ENCODE data around the gene DUSP22.

Gene DUSP22

GRCh38 chr6:257031-257725, 35.1 kb upstream of the DUSP22 start:
- Histone ChIP-seq H3K9ac (ENCODE audit: low read length) (no peak overlapping the region), H3K4me3 (ENCODE audit: low read depth, low read length) (no peak overlapping the region), H3K4me1 (ENCODE audit: control insufficient read depth, insufficient read depth, low read length) (no peaks in the 10 kb centered on the region), H3K27ac (ENCODE audit: low read depth, low read length) (no peak overlapping the region), H3K36me3 (ENCODE audit: control insufficient read depth, insufficient read depth, low read length) (no peaks in the 10 kb centered on the region), H3K27me3 (ENCODE audit: control insufficient read depth, insufficient read depth, low read length) (no peaks in the 10 kb centered on the region), H3K9me3 (ENCODE audit: control insufficient read depth, insufficient read depth, low read depth, low read length) (peaks cover 5% of the 10 kb centered on the region; the same call in 1 of the 2 replicates)

- Histone ChIP-seq H3K27ac (ENCODE audit: low read depth, low read length) (no peak overlapping the region), H3K4me3 (ENCODE audit: low read depth, low read length) (no peak overlapping the region), H3K4me1 (ENCODE audit: control insufficient read depth, insufficient read depth, low read length) (no peaks in the 10 kb centered on the region), H3K9me3 (ENCODE audit: control insufficient read depth, insufficient read depth, low read depth, low read length) (peaks cover 5% of the 10 kb centered on the region; the same call in 1 of the 2 replicates), H3K27me3 (ENCODE audit: control insufficient read depth, insufficient read depth, low read length) (no peaks in the 10 kb centered on the region), H3K36me3 (ENCODE audit: control insufficient read depth, insufficient read depth, low read length) (no peaks in the 10 kb centered on the region), H3K9ac (ENCODE audit: low read length) (no peak overlapping the region)
Measured at GRCh38 chr6:257774-258173, 34.5 kb upstream of the DUSP22 start.

GRCh38 chr6:259316-259715, 33.0 kb upstream of the DUSP22 start:
- no peak overlapping the region for H3K27ac ChIP-seq (ENCODE audit: low read depth, low read length)
- H3K4me3 ChIP-seq (ENCODE audit: low read depth, low read length) = no peak overlapping the region
- no peaks in the 10 kb centered on the region for H3K36me3 ChIP-seq (ENCODE audit: control insufficient read depth, insufficient read depth, low read length)
- H3K9me3 ChIP-seq (ENCODE audit: control insufficient read depth, insufficient read depth, low read depth, low read length) = peaks cover 5% of the 10 kb centered on the region; the same call in 1 of the 2 replicates
- H3K9ac ChIP-seq (ENCODE audit: low read length) = no peak overlapping the region
- no peaks in the 10 kb centered on the region for H3K4me1 ChIP-seq (ENCODE audit: control insufficient read depth, insufficient read depth, low read length)
- no peaks in the 10 kb centered on the region for H3K27me3 ChIP-seq (ENCODE audit: control insufficient read depth, insufficient read depth, low read length)

- peaks cover 5% of the 10 kb centered on the region; the same call in 1 of the 2 replicates for H3K9me3 ChIP-seq (ENCODE audit: control insufficient read depth, insufficient read depth, low read depth, low read length)
- H3K36me3 ChIP-seq (ENCODE audit: control insufficient read depth, insufficient read depth, low read length) = no peaks in the 10 kb centered on the region
- no peaks in the 10 kb centered on the region for H3K4me1 ChIP-seq (ENCODE audit: control insufficient read depth, insufficient read depth, low read length)
- H3K27me3 ChIP-seq (ENCODE audit: control insufficient read depth, insufficient read depth, low read length) = no peaks in the 10 kb centered on the region
- H3K27ac ChIP-seq (ENCODE audit: low read depth, low read length) = no peak overlapping the region
- H3K4me3 ChIP-seq (ENCODE audit: low read depth, low read length) = no peak overlapping the region
- no peak overlapping the region for H3K9ac ChIP-seq (ENCODE audit: low read length)
Measured at GRCh38 chr6:259901-260508, 32.3 kb upstream of the DUSP22 start.

- Histone ChIP-seq H3K36me3 (ENCODE audit: control insufficient read depth, insufficient read depth, low read length) (no peaks in the 10 kb centered on the region), H3K27ac (ENCODE audit: low read depth, low read length) (no peak overlapping the region), H3K9me3 (ENCODE audit: control insufficient read depth, insufficient read depth, low read depth, low read length) (no peaks in the 10 kb centered on the region; the same call in 1 of the 2 replicates), H3K4me1 (ENCODE audit: control insufficient read depth, insufficient read depth, low read length) (no peaks in the 10 kb centered on the region), H3K9ac (ENCODE audit: low read length) (no peak overlapping the region), H3K27me3 (ENCODE audit: control insufficient read depth, insufficient read depth, low read length) (no peaks in the 10 kb centered on the region), H3K4me3 (ENCODE audit: low read depth, low read length) (no peak overlapping the region)
Measured at GRCh38 chr6:264626-265025, 27.7 kb upstream of the DUSP22 start.

- Histone ChIP-seq H3K4me1 (ENCODE audit: control insufficient read depth, insufficient read depth, low read length) (no peaks in the 10 kb centered on the region), H3K9ac (ENCODE audit: low read length) (no peak overlapping the region), H3K4me3 (ENCODE audit: low read depth, low read length) (no peak overlapping the region), H3K27me3 (ENCODE audit: control insufficient read depth, insufficient read depth, low read length) (no peaks in the 10 kb centered on the region), H3K9me3 (ENCODE audit: control insufficient read depth, insufficient read depth, low read depth, low read length) (no peaks in the 10 kb centered on the region; the same call in 1 of the 2 replicates), H3K36me3 (ENCODE audit: control insufficient read depth, insufficient read depth, low read length) (no peaks in the 10 kb centered on the region), H3K27ac (ENCODE audit: low read depth, low read length) (no peak overlapping the region)
Measured at GRCh38 chr6:268394-268935, 23.8 kb upstream of the DUSP22 start.

GRCh38 chr6:273551-274058, 18.7 kb upstream of the DUSP22 start:
- no peaks in the 10 kb centered on the region for H3K36me3 ChIP-seq (ENCODE audit: control insufficient read depth, insufficient read depth, low read length)
- H3K4me1 ChIP-seq (ENCODE audit: control insufficient read depth, insufficient read depth, low read length) = no peaks in the 10 kb centered on the region
- no peaks in the 10 kb centered on the region for H3K27me3 ChIP-seq (ENCODE audit: control insufficient read depth, insufficient read depth, low read length)
- H3K4me3 ChIP-seq (ENCODE audit: low read depth, low read length) = no peak overlapping the region
- H3K9me3 ChIP-seq (ENCODE audit: control insufficient read depth, insufficient read depth, low read depth, low read length) = no peaks in the 10 kb centered on the region; the same call in 1 of the 2 replicates
- H3K27ac ChIP-seq (ENCODE audit: low read depth, low read length) = no peak overlapping the region
- H3K9ac ChIP-seq (ENCODE audit: low read length) = no peak overlapping the region

- Histone ChIP-seq H3K9me3 (ENCODE audit: control insufficient read depth, insufficient read depth, low read depth, low read length) (peaks cover 6% of the 10 kb centered on the region; the same call in 1 of the 2 replicates), H3K4me3 (ENCODE audit: low read depth, low read length) (no peak overlapping the region), H3K9ac (ENCODE audit: low read length) (no peak overlapping the region), H3K36me3 (ENCODE audit: control insufficient read depth, insufficient read depth, low read length) (no peaks in the 10 kb centered on the region), H3K4me1 (ENCODE audit: control insufficient read depth, insufficient read depth, low read length) (no peaks in the 10 kb centered on the region), H3K27ac (ENCODE audit: low read depth, low read length) (no peak overlapping the region), H3K27me3 (ENCODE audit: control insufficient read depth, insufficient read depth, low read length) (no peaks in the 10 kb centered on the region)
Measured at GRCh38 chr6:277746-278145, 14.5 kb upstream of the DUSP22 start.

- no peak overlapping the region for H3K27ac ChIP-seq (ENCODE audit: low read depth, low read length)
- H3K27me3 ChIP-seq (ENCODE audit: control insufficient read depth, insufficient read depth, low read length) = no peaks in the 10 kb centered on the region
- no peak overlapping the region for H3K9ac ChIP-seq (ENCODE audit: low read length)
- no peak overlapping the region for H3K4me3 ChIP-seq (ENCODE audit: low read depth, low read length)
- H3K36me3 ChIP-seq (ENCODE audit: control insufficient read depth, insufficient read depth, low read length) = no peaks in the 10 kb centered on the region
- peaks cover 9% of the 10 kb centered on the region; the same call in 1 of the 2 replicates for H3K9me3 ChIP-seq (ENCODE audit: control insufficient read depth, insufficient read depth, low read depth, low read length)
- H3K4me1 ChIP-seq (ENCODE audit: control insufficient read depth, insufficient read depth, low read length) = no peaks in the 10 kb centered on the region
Measured at GRCh38 chr6:278494-278893, 13.8 kb upstream of the DUSP22 start.

GRCh38 chr6:279341-280029, 12.8 kb upstream of the DUSP22 start:
- Histone ChIP-seq H3K9me3 (ENCODE audit: control insufficient read depth, insufficient read depth, low read depth, low read length) (peaks cover 9% of the 10 kb centered on the region; the same call in 1 of the 2 replicates), H3K9ac (ENCODE audit: low read length) (no peak overlapping the region), H3K27ac (ENCODE audit: low read depth, low read length) (no peak overlapping the region), H3K4me3 (ENCODE audit: low read depth, low read length) (no peak overlapping the region), H3K36me3 (ENCODE audit: control insufficient read depth, insufficient read depth, low read length) (no peaks in the 10 kb centered on the region), H3K27me3 (ENCODE audit: control insufficient read depth, insufficient read depth, low read length) (no peaks in the 10 kb centered on the region), H3K4me1 (ENCODE audit: control insufficient read depth, insufficient read depth, low read length) (no peaks in the 10 kb centered on the region)
